BLaER1 (cell line): ENCODE data around the gene TMBIM1.

Experiments
- H3K27ac ChIP-seq: shearing (Covaris generic); formaldehyde crosslinking; 2 replicates; pipeline ENCODE4 v1.8.1; 2022
- H3K27me3 ChIP-seq: shearing (Covaris generic); formaldehyde crosslinking; 2 replicates; pipeline ENCODE4 v1.8.1; 2022
- H3K36me3 ChIP-seq: shearing (Covaris generic); formaldehyde crosslinking; 2 replicates; pipeline ENCODE4 v1.8.1; 2022
- H3K4me1 ChIP-seq: shearing (Covaris generic); formaldehyde crosslinking; 2 replicates; pipeline ENCODE4 v1.8.1; 2022
- H3K4me2 ChIP-seq: shearing (Covaris generic); formaldehyde crosslinking; 2 replicates; pipeline ENCODE4 v1.8.1; 2022
- H3K4me3 ChIP-seq: shearing (Covaris generic); formaldehyde crosslinking; 2 replicates; pipeline ENCODE4 v1.8.1; 2022
- H3K9ac ChIP-seq: shearing (Covaris generic); formaldehyde crosslinking; 2 replicates; pipeline ENCODE4 v1.8.1; 2022
- H3K9me3 ChIP-seq: shearing (Covaris generic); formaldehyde crosslinking; 2 replicates; pipeline ENCODE4 v1.8.1; 2022
- H4K20me1 ChIP-seq: shearing (Covaris generic); formaldehyde crosslinking; 2 replicates; pipeline ENCODE4 v1.8.1; 2022
- Cebpa-rat ChIP-seq: shearing (Covaris generic); IDR thresholded peaks from 2 replicates; pipeline ENCODE4 v1.8.1; 2022

Gene TMBIM1

GRCh38 chr2:218307415-218308090 is 15.2 kb upstream of the TMBIM1 start:
- H3K9me3 ChIP-seq = no peaks in the 10 kb centered on the region
- no peak for TF ChIP-seq Cebpa-rat
- peaks cover 12% of the 10 kb centered on the region; the same call in 1 of the 2 replicates for H3K4me1 ChIP-seq
- H3K27ac ChIP-seq = no peak overlapping the region
- H3K4me2 ChIP-seq = no peak overlapping the region
- H3K36me3 ChIP-seq = no peaks in the 10 kb centered on the region
- H3K4me3 ChIP-seq = no peak overlapping the region
- H3K9ac ChIP-seq = no peak overlapping the region
- no peaks in the 10 kb centered on the region for H4K20me1 ChIP-seq
- no peaks in the 10 kb centered on the region for H3K27me3 ChIP-seq

DNA sequence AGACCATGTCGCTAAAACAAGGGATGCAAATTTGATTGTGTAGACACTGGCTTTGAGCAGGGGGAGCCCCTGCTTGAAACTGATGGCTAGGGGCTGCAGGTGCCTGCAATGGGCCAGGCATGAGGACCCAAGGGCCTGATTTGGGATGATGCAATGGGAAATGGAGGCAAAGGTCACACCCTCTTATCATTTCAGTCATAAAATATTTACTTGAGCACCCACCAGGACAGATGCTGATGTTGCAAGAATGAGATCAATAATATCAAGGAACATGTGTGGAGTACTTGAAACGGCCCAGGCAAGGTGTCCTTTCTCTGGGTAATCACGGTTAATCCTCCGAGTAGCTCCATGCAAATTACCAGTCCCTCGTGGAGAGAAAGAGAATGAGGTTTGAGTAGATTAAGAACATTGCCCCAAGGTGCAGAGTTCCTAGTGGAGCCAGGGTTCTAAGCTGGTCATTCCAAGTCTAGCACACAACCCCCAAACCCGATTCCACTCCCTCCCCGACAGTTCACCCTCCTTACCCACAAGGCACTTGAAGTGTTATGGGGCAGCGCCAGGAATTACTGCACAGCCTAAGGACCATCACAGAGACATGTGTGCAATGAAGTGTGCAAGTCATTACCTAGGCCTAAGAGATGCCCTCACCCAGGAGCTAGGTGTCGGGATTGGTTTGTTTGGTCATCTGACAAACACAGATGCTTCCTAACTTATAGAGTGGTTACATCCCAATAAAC is 14.0 kb upstream of the TMBIM1 start:
- H3K4me3 ChIP-seq = no peak overlapping the region
- no peaks in the 10 kb centered on the region for H3K36me3 ChIP-seq
- H3K9me3 ChIP-seq = no peaks in the 10 kb centered on the region
- TF ChIP-seq Cebpa-rat = no peak
- peaks cover 12% of the 10 kb centered on the region; the same call in 1 of the 2 replicates for H3K4me1 ChIP-seq
- H3K27me3 ChIP-seq = no peaks in the 10 kb centered on the region
- H4K20me1 ChIP-seq = no peaks in the 10 kb centered on the region
- H3K4me2 ChIP-seq = no peak overlapping the region
- no peak overlapping the region for H3K9ac ChIP-seq
- H3K27ac ChIP-seq = no peak overlapping the region

- Histone ChIP-seq H3K36me3 (no peaks in the 10 kb centered on the region), H3K4me2 (no peak overlapping the region), H3K27me3 (no peaks in the 10 kb centered on the region), H3K9me3 (no peaks in the 10 kb centered on the region), H4K20me1 (no peaks in the 10 kb centered on the region), H3K4me1 (peaks cover 12% of the 10 kb centered on the region; the same call in 1 of the 2 replicates), H3K4me3 (no peak overlapping the region), H3K9ac (no peak overlapping the region), H3K27ac (no peak overlapping the region)
- no peak for TF ChIP-seq Cebpa-rat
These were observed 13.1 kb upstream of the TMBIM1 start for GRCh38 chr2:218305383-218305782.

DNA sequence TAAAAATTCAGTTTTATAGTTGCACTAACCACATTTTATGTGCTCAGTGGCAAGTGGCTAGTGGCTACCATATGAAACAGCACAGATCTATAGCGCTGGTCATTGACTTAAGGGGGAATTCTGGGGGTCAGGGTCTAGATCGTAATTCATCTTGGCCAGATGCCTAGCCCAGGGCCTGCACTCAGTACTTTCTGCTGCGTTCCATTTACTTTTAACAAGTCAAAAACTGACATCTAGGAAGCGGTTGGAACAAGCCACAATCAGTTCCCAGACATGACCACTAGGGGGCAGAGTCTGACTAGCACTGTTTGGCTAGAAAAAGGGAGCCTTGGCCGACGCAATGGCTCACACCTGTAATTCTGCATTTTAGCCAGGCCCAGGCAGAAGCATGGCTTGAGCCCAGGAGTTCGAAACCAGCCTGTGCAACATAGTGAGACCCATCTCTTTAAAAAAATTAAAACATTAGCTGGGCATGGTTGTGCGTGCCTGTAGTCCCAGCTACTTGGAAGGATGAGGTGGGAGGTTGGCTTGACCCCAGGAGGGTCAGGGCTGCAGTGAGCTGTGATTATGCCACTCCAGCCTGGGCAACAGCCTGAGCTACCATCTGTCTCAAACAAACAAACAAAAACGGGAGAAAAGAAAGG is 9.0 kb upstream of the TMBIM1 start:
- no peaks in the 10 kb centered on the region; the same call in 1 of the 2 replicates for H3K4me1 ChIP-seq
- no peaks in the 10 kb centered on the region for H3K9me3 ChIP-seq
- H3K9ac ChIP-seq = no peak overlapping the region
- no peak for TF ChIP-seq Cebpa-rat
- H3K4me3 ChIP-seq = no peak overlapping the region
- no peak overlapping the region for H3K27ac ChIP-seq
- no peak overlapping the region for H3K4me2 ChIP-seq
- no peaks in the 10 kb centered on the region for H3K36me3 ChIP-seq
- no peaks in the 10 kb centered on the region for H4K20me1 ChIP-seq
- no peaks in the 10 kb centered on the region for H3K27me3 ChIP-seq

DNA sequence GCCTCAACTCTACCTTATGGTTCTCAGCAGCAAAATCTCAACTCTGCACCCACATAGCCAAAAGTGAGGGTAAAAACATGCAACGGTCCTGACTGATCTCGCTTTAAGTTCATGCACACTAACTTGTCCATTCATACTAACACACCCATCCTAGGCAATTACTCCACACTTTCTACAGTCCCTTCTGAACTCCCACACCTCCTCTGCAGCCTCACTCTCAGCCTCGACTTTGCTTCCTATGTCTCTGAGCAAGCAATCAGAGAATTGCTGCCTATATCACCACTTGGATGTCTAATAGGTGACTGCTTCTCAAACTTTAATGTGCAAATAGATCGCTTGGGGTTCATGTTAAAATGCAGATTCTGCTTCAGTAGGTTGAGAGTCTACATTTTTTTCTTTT is 7.8 kb upstream of the TMBIM1 start:
- Histone ChIP-seq H3K27me3 (no peaks in the 10 kb centered on the region), H3K27ac (no peak overlapping the region), H3K4me3 (no peak overlapping the region), H4K20me1 (no peaks in the 10 kb centered on the region), H3K4me2 (no peak overlapping the region), H3K9me3 (no peaks in the 10 kb centered on the region), H3K4me1 (no peaks in the 10 kb centered on the region; the same call in 1 of the 2 replicates), H3K36me3 (no peaks in the 10 kb centered on the region), H3K9ac (no peak overlapping the region)
- TF ChIP-seq Cebpa-rat = no peak

GRCh38 chr2:218298314-218298875 is 6.1 kb upstream of the TMBIM1 start:
- Histone ChIP-seq H3K9ac (no peak overlapping the region), H3K36me3 (no peaks in the 10 kb centered on the region), H3K4me2 (no peak overlapping the region), H4K20me1 (no peaks in the 10 kb centered on the region), H3K27me3 (no peaks in the 10 kb centered on the region), H3K4me1 (peaks cover under 1% of the 10 kb centered on the region; the same call in 1 of the 2 replicates), H3K4me3 (no peak overlapping the region), H3K9me3 (no peaks in the 10 kb centered on the region), H3K27ac (no peak overlapping the region)
- TF ChIP-seq Cebpa-rat = no peak

DNA sequence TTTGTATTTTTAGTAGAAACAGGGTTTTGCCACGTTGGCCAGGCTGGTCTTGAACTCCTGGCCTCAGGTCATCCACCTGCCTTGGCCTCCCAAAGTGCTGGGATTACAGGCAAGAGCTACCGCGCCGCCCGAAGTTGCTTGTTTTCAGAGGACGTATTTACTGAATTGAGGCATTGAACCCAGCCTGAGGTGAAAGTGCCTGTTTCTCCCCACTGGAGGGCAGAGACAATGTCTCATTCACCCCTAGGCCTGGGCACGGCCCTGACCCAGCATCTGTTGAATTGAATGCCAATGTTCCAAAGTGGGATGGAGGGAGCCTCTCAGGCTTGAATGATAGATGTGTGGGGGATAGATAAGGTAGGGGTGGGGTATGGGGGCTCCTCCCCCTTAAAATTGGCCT is 4.5 kb upstream of the TMBIM1 start:
- H3K9ac ChIP-seq = no peak overlapping the region
- no peak for TF ChIP-seq Cebpa-rat
- H3K27ac ChIP-seq = no peak overlapping the region
- no peaks in the 10 kb centered on the region for H3K27me3 ChIP-seq
- no peak overlapping the region for H3K4me2 ChIP-seq
- H3K4me1 ChIP-seq = peaks cover 15% of the 10 kb centered on the region
- no peaks in the 10 kb centered on the region for H3K9me3 ChIP-seq
- H3K4me3 ChIP-seq = no peak overlapping the region
- H3K36me3 ChIP-seq = no peaks in the 10 kb centered on the region
- no peaks in the 10 kb centered on the region for H4K20me1 ChIP-seq

GRCh38 chr2:218296200-218296599 is 3.9 kb upstream of the TMBIM1 start:
- H3K4me2 ChIP-seq = no peak overlapping the region
- no peaks in the 10 kb centered on the region for H3K9me3 ChIP-seq
- H3K4me1 ChIP-seq = peaks cover 21% of the 10 kb centered on the region
- no peaks in the 10 kb centered on the region for H4K20me1 ChIP-seq
- H3K36me3 ChIP-seq = no peaks in the 10 kb centered on the region
- no peak overlapping the region for H3K9ac ChIP-seq
- no peak overlapping the region for H3K27ac ChIP-seq
- TF ChIP-seq Cebpa-rat = no peak
- no peak overlapping the region for H3K4me3 ChIP-seq
- H3K27me3 ChIP-seq = no peaks in the 10 kb centered on the region

GRCh38 chr2:218295029-218295428 is 2.7 kb upstream of the TMBIM1 start:
- H3K27me3 ChIP-seq = no peaks in the 10 kb centered on the region
- no peaks in the 10 kb centered on the region for H4K20me1 ChIP-seq
- H3K36me3 ChIP-seq = no peaks in the 10 kb centered on the region
- no peak overlapping the region for H3K27ac ChIP-seq
- peaks cover 33% of the 10 kb centered on the region for H3K4me1 ChIP-seq
- no peak overlapping the region for H3K4me3 ChIP-seq
- H3K9ac ChIP-seq = no peak overlapping the region
- no peak overlapping the region for H3K4me2 ChIP-seq
- no peaks in the 10 kb centered on the region for H3K9me3 ChIP-seq
- TF ChIP-seq Cebpa-rat = no peak
